ENCODE data around the gene PLXDC1.

Gene PLXDC1

DNA sequence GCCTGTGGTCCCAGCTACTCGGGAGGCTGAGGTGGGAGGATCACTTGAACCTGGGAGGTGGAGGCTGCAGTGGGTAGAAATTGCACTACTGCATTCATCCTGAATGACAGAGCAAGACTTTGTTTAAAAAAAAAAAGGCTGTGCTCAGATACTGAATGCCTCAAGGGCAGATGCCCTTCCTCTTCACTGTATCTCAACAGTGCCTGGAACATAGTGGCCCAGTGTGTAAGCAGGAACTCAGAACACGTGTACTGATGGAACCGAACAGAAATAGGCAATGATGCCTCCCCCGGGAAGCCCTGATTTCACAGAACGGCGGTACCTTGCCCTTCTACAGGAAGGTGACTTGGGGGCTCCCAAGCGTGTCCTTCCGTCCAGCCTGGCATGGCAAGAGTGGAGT is 46.8 kb downstream of the PLXDC1 start:
- H3K9ac ChIP-seq (ENCODE audit: low read length): no peak overlapping the region
- no peak overlapping the region for H2AK5ac ChIP-seq (ENCODE audit: low read length)
- H3K4me2 ChIP-seq (ENCODE audit: low read length): no peak overlapping the region
- H3K4me1 ChIP-seq (ENCODE audit: control insufficient read depth, low read depth, low read length): no peaks in the 10 kb centered on the region
- no peak overlapping the region for H3K56ac ChIP-seq (ENCODE audit: low read length)
- H2BK15ac ChIP-seq (replicated peaks; ENCODE audit: low read depth): no peak overlapping the region
- no peaks in the 10 kb centered on the region for H3K36me3 ChIP-seq (ENCODE audit: control insufficient read depth, insufficient read depth, low read length)
- no peak overlapping the region for H2BK120ac ChIP-seq (ENCODE audit: low read depth, low read length)
- H3K27ac ChIP-seq (ENCODE audit: low read depth, low read length): no peak overlapping the region
- H3K79me2 ChIP-seq (ENCODE audit: control insufficient read depth, insufficient read depth, low read length): no peaks in the 10 kb centered on the region
- H4K5ac ChIP-seq (ENCODE audit: low read length): no peak overlapping the region
- no peaks in the 10 kb centered on the region for H3K79me1 ChIP-seq (ENCODE audit: low read length)
- no peak overlapping the region for H3K4me3 ChIP-seq (ENCODE audit: low read length)
- no CpG with 5 or more reads among the region's 8 CpGs for WGBS (ENCODE audit: extremely low coverage, insufficient coverage, low lambda C conversion rate)
- H3K4ac ChIP-seq (ENCODE audit: low read depth, low read length): no peak overlapping the region
- H2BK5ac ChIP-seq (ENCODE audit: low read length): no peak overlapping the region
- no peak for DNase-seq
- H3K27me3 ChIP-seq (ENCODE audit: insufficient read depth, low read length, poor library complexity): no peaks in the 10 kb centered on the region
- no peak overlapping the region for H3K18ac ChIP-seq (ENCODE audit: low read length)
- no peak overlapping the region for H4K8ac ChIP-seq (ENCODE audit: low read depth, low read length)
- no peak overlapping the region for H3K23ac ChIP-seq (ENCODE audit: low read length)

DNA sequence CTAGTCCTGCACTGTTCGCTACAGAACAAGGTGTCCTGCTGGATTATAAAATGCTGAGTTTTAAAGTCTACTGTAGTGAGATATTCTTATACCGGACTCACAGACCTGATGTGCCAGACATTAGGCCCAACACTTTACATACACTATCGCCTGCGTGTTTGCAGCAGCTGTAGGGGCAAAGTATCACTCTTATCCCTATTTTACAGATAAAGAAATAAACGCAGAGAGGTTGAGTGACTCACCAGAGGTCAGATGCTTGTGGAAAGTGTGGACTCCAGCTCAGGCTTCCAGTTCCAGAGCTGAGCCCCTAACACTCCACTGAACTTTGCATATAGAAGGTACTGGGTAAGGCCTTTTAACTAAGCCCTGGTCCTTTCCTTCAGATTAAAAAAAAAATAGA is 47.4 kb downstream of the PLXDC1 start:
- H3K56ac ChIP-seq (ENCODE audit: low read length): no peak overlapping the region
- no peak overlapping the region for H2BK120ac ChIP-seq (ENCODE audit: low read depth, low read length)
- H2BK15ac ChIP-seq (replicated peaks; ENCODE audit: low read depth): no peak overlapping the region
- H3K36me3 ChIP-seq (ENCODE audit: control insufficient read depth, insufficient read depth, low read length): no peaks in the 10 kb centered on the region
- H3K23ac ChIP-seq (ENCODE audit: low read length): no peak overlapping the region
- H3K27me3 ChIP-seq (ENCODE audit: insufficient read depth, low read length, poor library complexity): no peaks in the 10 kb centered on the region
- no peak overlapping the region for H4K5ac ChIP-seq (ENCODE audit: low read length)
- no peak overlapping the region for H3K4ac ChIP-seq (ENCODE audit: low read depth, low read length)
- H3K4me1 ChIP-seq (ENCODE audit: control insufficient read depth, low read depth, low read length): peaks cover 3% of the 10 kb centered on the region
- no peak overlapping the region for H3K27ac ChIP-seq (ENCODE audit: low read depth, low read length)
- H3K4me3 ChIP-seq (ENCODE audit: low read length): no peak overlapping the region
- H3K4me2 ChIP-seq (ENCODE audit: low read length): no peak overlapping the region
- no peaks in the 10 kb centered on the region for H3K79me1 ChIP-seq (ENCODE audit: low read length)
- H2AK5ac ChIP-seq (ENCODE audit: low read length): no peak overlapping the region
- H2BK5ac ChIP-seq (ENCODE audit: low read length): no peak overlapping the region
- H3K9ac ChIP-seq (ENCODE audit: low read length): no peak overlapping the region
- WGBS (ENCODE audit: extremely low coverage, insufficient coverage, low lambda C conversion rate): no CpG with 5 or more reads among the region's 5 CpGs
- no peaks in the 10 kb centered on the region for H3K79me2 ChIP-seq (ENCODE audit: control insufficient read depth, insufficient read depth, low read length)
- H4K8ac ChIP-seq (ENCODE audit: low read depth, low read length): no peak overlapping the region
- no peak overlapping the region for H3K18ac ChIP-seq (ENCODE audit: low read length)
- no peak for DNase-seq

DNA sequence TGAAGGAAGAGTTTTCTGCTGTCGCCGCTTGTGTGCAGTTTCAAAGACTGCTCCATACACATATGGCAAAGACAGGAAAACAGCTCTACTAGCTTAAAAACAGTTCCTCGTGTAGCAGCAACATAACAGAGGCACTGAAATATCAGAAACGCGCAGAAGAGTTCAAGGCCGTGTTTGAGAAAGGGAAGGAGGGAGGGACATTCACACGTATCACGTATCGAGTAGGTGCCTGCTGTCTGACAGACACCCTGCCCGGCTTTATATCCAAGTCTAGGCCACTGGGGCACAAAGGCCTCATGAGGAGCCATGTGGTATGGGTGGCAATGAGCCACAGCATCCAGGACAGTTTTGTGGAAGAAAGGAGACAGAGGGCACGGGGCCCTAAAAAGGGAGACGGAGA is 50.3 kb downstream of the PLXDC1 start:
- no peak overlapping the region for H3K18ac ChIP-seq (ENCODE audit: low read length)
- no peak overlapping the region for H4K8ac ChIP-seq (ENCODE audit: low read depth, low read length)
- H2BK5ac ChIP-seq (ENCODE audit: low read length): no peak overlapping the region
- no peak overlapping the region for H2AK5ac ChIP-seq (ENCODE audit: low read length)
- H4K5ac ChIP-seq (ENCODE audit: low read length): no peak overlapping the region
- no peaks in the 10 kb centered on the region for H3K27me3 ChIP-seq (ENCODE audit: insufficient read depth, low read length, poor library complexity)
- H3K79me1 ChIP-seq (ENCODE audit: low read length): no peaks in the 10 kb centered on the region
- H3K36me3 ChIP-seq (ENCODE audit: control insufficient read depth, insufficient read depth, low read length): no peaks in the 10 kb centered on the region
- no CpG with 5 or more reads among the region's 12 CpGs for WGBS (ENCODE audit: extremely low coverage, insufficient coverage, low lambda C conversion rate)
- DNase-seq: no peak
- no peak overlapping the region for H3K4ac ChIP-seq (ENCODE audit: low read depth, low read length)
- no peak overlapping the region for H2BK120ac ChIP-seq (ENCODE audit: low read depth, low read length)
- H2BK15ac ChIP-seq (replicated peaks; ENCODE audit: low read depth): no peak overlapping the region
- no peak overlapping the region for H3K4me3 ChIP-seq (ENCODE audit: low read length)
- no peak overlapping the region for H3K23ac ChIP-seq (ENCODE audit: low read length)
- H3K9ac ChIP-seq (ENCODE audit: low read length): no peak overlapping the region
- peaks cover 7% of the 10 kb centered on the region for H3K4me1 ChIP-seq (ENCODE audit: control insufficient read depth, low read depth, low read length)
- H3K27ac ChIP-seq (ENCODE audit: low read depth, low read length): no peak overlapping the region
- no peak overlapping the region for H3K56ac ChIP-seq (ENCODE audit: low read length)
- H3K79me2 ChIP-seq (ENCODE audit: control insufficient read depth, insufficient read depth, low read length): no peaks in the 10 kb centered on the region
- H3K4me2 ChIP-seq (ENCODE audit: low read length): no peak overlapping the region

DNA sequence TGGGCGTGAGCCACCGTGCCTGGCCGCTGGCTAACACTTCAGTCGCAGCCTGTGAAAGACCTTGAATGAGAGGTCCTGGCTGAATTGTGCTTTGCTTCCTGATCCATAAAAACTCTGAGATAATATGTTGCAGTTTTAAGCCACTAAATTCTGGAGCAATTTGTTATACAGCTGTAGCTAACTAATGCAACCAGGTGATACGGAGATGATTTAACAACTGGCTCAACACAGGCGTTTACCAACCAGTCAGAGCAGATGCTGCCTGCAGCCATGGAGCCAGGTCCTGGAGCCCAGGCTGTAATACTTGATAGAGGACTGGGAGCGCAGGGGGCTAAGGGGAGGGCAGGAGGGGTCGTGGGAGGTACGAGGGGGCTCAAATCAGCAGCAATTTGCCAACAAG is 50.9 kb downstream of the PLXDC1 start:
- no peak overlapping the region for H4K8ac ChIP-seq (ENCODE audit: low read depth, low read length)
- no peak overlapping the region for H2BK5ac ChIP-seq (ENCODE audit: low read length)
- H3K27me3 ChIP-seq (ENCODE audit: insufficient read depth, low read length, poor library complexity): no peaks in the 10 kb centered on the region
- no peak overlapping the region for H2AK5ac ChIP-seq (ENCODE audit: low read length)
- no peak overlapping the region for H3K9ac ChIP-seq (ENCODE audit: low read length)
- H3K36me3 ChIP-seq (ENCODE audit: control insufficient read depth, insufficient read depth, low read length): no peaks in the 10 kb centered on the region
- no peak overlapping the region for H2BK120ac ChIP-seq (ENCODE audit: low read depth, low read length)
- WGBS (ENCODE audit: extremely low coverage, insufficient coverage, low lambda C conversion rate): no CpG with 5 or more reads among the region's 9 CpGs
- H3K4me3 ChIP-seq (ENCODE audit: low read length): no peak overlapping the region
- no peak overlapping the region for H3K4me2 ChIP-seq (ENCODE audit: low read length)
- no peak overlapping the region for H4K5ac ChIP-seq (ENCODE audit: low read length)
- no peak overlapping the region for H2BK15ac ChIP-seq (replicated peaks; ENCODE audit: low read depth)
- no peak overlapping the region for H3K23ac ChIP-seq (ENCODE audit: low read length)
- H3K4me1 ChIP-seq (ENCODE audit: control insufficient read depth, low read depth, low read length): peaks cover 7% of the 10 kb centered on the region
- no peak overlapping the region for H3K56ac ChIP-seq (ENCODE audit: low read length)
- no peak for DNase-seq
- no peak overlapping the region for H3K4ac ChIP-seq (ENCODE audit: low read depth, low read length)
- H3K27ac ChIP-seq (ENCODE audit: low read depth, low read length): no peak overlapping the region
- H3K18ac ChIP-seq (ENCODE audit: low read length): no peak overlapping the region
- H3K79me2 ChIP-seq (ENCODE audit: control insufficient read depth, insufficient read depth, low read length): no peaks in the 10 kb centered on the region
- H3K79me1 ChIP-seq (ENCODE audit: low read length): no peaks in the 10 kb centered on the region

DNA sequence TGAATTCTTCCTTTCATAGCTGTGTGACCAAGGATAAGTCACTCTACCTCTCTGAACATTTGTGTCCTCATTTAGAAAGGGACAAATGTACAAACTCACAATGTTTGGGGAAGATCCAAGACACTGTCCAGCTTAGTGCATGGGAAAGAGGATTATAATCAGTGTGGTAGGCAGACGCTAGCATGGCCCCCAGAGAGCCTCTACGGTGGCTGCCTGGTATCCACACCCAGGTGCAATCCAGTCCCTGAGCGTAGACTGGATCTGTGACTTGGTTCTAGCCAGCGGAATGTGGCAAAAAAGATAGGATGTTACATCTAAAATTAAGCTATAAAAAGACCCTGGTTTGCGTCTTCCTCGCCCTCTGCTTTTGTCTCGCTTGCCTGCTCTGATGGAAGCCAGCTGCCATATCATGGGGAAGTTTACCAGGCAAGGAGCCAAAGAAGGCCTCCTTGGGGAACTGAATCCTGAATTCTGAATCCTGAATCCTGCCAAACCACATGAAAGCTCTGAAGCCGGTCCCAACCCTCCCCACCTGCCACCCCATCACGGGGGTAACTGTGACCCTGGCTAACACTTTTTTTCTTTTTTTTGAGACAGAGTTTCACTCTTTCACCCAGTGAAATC is 51.7 kb downstream of the PLXDC1 start:
- H3K4me1 ChIP-seq (ENCODE audit: control insufficient read depth, low read depth, low read length): peaks cover 7% of the 10 kb centered on the region
- WGBS (ENCODE audit: extremely low coverage, insufficient coverage, low lambda C conversion rate): no CpG with 5 or more reads among the region's 9 CpGs

DNA sequence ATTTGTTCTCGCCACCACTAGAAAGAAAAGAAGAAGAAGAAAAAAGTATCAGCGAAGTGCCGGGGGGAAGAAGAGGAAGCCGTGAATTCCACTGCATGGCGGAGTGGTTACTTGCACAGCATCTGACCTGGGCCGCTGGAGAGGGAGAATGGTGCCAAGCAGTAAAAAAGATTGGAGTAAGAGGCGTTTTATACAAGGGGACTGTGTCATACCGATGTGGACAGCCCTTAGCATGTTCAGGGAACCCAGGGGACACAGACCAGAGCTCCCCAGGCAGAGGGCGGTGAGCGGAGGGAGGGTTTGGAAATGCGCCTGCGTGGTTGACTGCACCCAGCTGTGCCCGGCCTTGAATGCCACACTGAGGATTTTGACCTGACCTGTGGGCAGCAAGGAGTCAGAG is 52.8 kb downstream of the PLXDC1 start:
- H3K9ac ChIP-seq (ENCODE audit: low read length): no peak overlapping the region
- no peak overlapping the region for H3K4me3 ChIP-seq (ENCODE audit: low read length)
- no peak overlapping the region for H4K8ac ChIP-seq (ENCODE audit: low read depth, low read length)
- no peak overlapping the region for H2BK120ac ChIP-seq (ENCODE audit: low read depth, low read length)
- H3K23ac ChIP-seq (ENCODE audit: low read length): no peak overlapping the region
- DNase-seq: no peak
- H3K4me1 ChIP-seq (ENCODE audit: control insufficient read depth, low read depth, low read length): peaks cover 7% of the 10 kb centered on the region
- H3K18ac ChIP-seq (ENCODE audit: low read length): no peak overlapping the region
- WGBS (ENCODE audit: extremely low coverage, insufficient coverage, low lambda C conversion rate): no CpG with 5 or more reads among the region's 13 CpGs
- no peak overlapping the region for H3K4ac ChIP-seq (ENCODE audit: low read depth, low read length)
- H3K79me2 ChIP-seq (ENCODE audit: control insufficient read depth, insufficient read depth, low read length): no peaks in the 10 kb centered on the region
- H2AK5ac ChIP-seq (ENCODE audit: low read length): no peak overlapping the region
- no peak overlapping the region for H3K27ac ChIP-seq (ENCODE audit: low read depth, low read length)
- H3K36me3 ChIP-seq (ENCODE audit: control insufficient read depth, insufficient read depth, low read length): no peaks in the 10 kb centered on the region
- H2BK5ac ChIP-seq (ENCODE audit: low read length): peak overlapping the region; percentile 73
- H3K79me1 ChIP-seq (ENCODE audit: low read length): no peaks in the 10 kb centered on the region
- no peak overlapping the region for H3K4me2 ChIP-seq (ENCODE audit: low read length)
- H3K27me3 ChIP-seq (ENCODE audit: insufficient read depth, low read length, poor library complexity): no peaks in the 10 kb centered on the region
- H4K5ac ChIP-seq (ENCODE audit: low read length): no peak overlapping the region
- H3K56ac ChIP-seq (ENCODE audit: low read length): peak overlapping the region; percentile 1
- H2BK15ac ChIP-seq (replicated peaks; ENCODE audit: low read depth): no peak overlapping the region

More for the DNA sequence above, 51.7 kb downstream of the PLXDC1 start:
- no peak overlapping the region for H2BK5ac ChIP-seq (ENCODE audit: low read length)
- H3K27me3 ChIP-seq (ENCODE audit: insufficient read depth, low read length, poor library complexity): no peaks in the 10 kb centered on the region
- H3K23ac ChIP-seq (ENCODE audit: low read length): no peak overlapping the region
- no peaks in the 10 kb centered on the region for H3K36me3 ChIP-seq (ENCODE audit: control insufficient read depth, insufficient read depth, low read length)
- no peak overlapping the region for H3K18ac ChIP-seq (ENCODE audit: low read length)
- no peak overlapping the region for H2AK5ac ChIP-seq (ENCODE audit: low read length)
- no peak overlapping the region for H3K4me2 ChIP-seq (ENCODE audit: low read length)
- no peak overlapping the region for H3K9ac ChIP-seq (ENCODE audit: low read length)
- no peaks in the 10 kb centered on the region for H3K79me2 ChIP-seq (ENCODE audit: control insufficient read depth, insufficient read depth, low read length)
- H3K56ac ChIP-seq (ENCODE audit: low read length): peak overlapping the region; percentile 15
- H3K4me3 ChIP-seq (ENCODE audit: low read length): no peak overlapping the region
- no peak for DNase-seq
- no peak overlapping the region for H2BK120ac ChIP-seq (ENCODE audit: low read depth, low read length)
- no peak overlapping the region for H2BK15ac ChIP-seq (replicated peaks; ENCODE audit: low read depth)
- H4K5ac ChIP-seq (ENCODE audit: low read length): no peak overlapping the region
- H3K79me1 ChIP-seq (ENCODE audit: low read length): no peaks in the 10 kb centered on the region
- no peak overlapping the region for H4K8ac ChIP-seq (ENCODE audit: low read depth, low read length)
- H3K27ac ChIP-seq (ENCODE audit: low read depth, low read length): no peak overlapping the region
- no peak overlapping the region for H3K4ac ChIP-seq (ENCODE audit: low read depth, low read length)
